HepG2 (cell line): ENCODE measurements around the gene AFDN. TPM values are rescaled to one million over a fixed set of nuclear protein-coding genes. Genes with fewer than 3 reads are reported as not detected.

Experiments
- ATAC-seq: fragments of 200-7000 bp; cut with Tn5 transposase; 3 replicates; pipeline ENCODE4 v1.9.1; 2020; ENCODE audit warnings: mild to moderate bottlenecking, moderate library complexity
- BruUV-seq: library from RNA; stranded (reverse); fragments of 400-500 nt; replicated peaks from 2 replicates; lab custom pipeline; 2021; lab: Mats Ljungman, UMichigan
- CTCF ChIA-PET: fragments of 300-600 bp; formaldehyde crosslinking; extraction: SDS; loops from one replicate; lab custom pipeline; 2021; ENCODE audit warnings: low total read pairs, inconsistent platforms, low intra/inter-chr PET ratio; lab: Yijun Ruan, JAX
- POLR2A ChIA-PET: fragments of 350-600 bp; sonication (Branson Sonifier 250); formaldehyde crosslinking; loops from one replicate; lab custom pipeline; 2020; ENCODE audit warnings: antibody characterized with exemption, inconsistent platforms; lab: Yijun Ruan, JAX
- DNase-seq: peaks from one replicate; pipeline ENCODE4 v3.0.0-alpha.2; 2015; ENCODE audit warnings: low spot score
- FAIRE-seq: peaks from 3 replicates; lab custom pipeline; 2011; peaks lifted over from hg19 to GRCh38; lab: Jason Lieb, UNC
- H2AFZ ChIP-seq: one replicate; pipeline ENCODE4 v1.6.1; 2011; ENCODE audit warnings: low read length, inconsistent platforms
- H3K27ac ChIP-seq: fragments of 300-600 bp; 3 replicates; pipeline ENCODE4 v1.8.0; 2011; ENCODE audit warnings: mixed run types, mild to moderate bottlenecking, mixed read lengths, low read length, inconsistent platforms; ENCODE audit not compliant: insufficient read depth; ENCODE audit errors: extremely low read length
- H3K27me3 ChIP-seq, 2 experiments: fragments of 200-600 bp in 1 of 2; 2 replicates in 1 of 2; 3 replicates in 1 of 2; pipeline versions ENCODE4 v1.6.0 to v1.8.0; 2011; ENCODE audit warnings: low read length in 2 of 2, mild to moderate bottlenecking in 2 of 2, moderate library complexity in 2 of 2, inconsistent platforms in 1 of 2; ENCODE audit not compliant: insufficient read depth in 2 of 2, control insufficient read depth in 1 of 2
- H3K36me3 ChIP-seq, 2 experiments: fragments of 200-600 bp in 1 of 2; replicated peaks in 1 of 2; 2 replicates in 1 of 2; 3 replicates in 1 of 2; pipeline versions ENCODE4 v1.5.1 to v1.8.0; 2011; ENCODE audit warnings: low read length in 2 of 2, inconsistent platforms in 1 of 2; ENCODE audit not compliant: insufficient read depth in 2 of 2, control insufficient read depth in 1 of 2
- H3K4me1 ChIP-seq: 2 replicates; pipeline ENCODE4 v1.5.1; 2012; ENCODE audit warnings: low read length, inconsistent platforms; ENCODE audit not compliant: insufficient read depth
- H3K4me2 ChIP-seq: 2 replicates; pipeline ENCODE4 v1.6.0; 2011; ENCODE audit warnings: low read depth, low read length, inconsistent platforms
- H3K4me3 ChIP-seq, 3 experiments: fragments of 200-600 bp in 1 of 3; sonication (generic), shearing (Covaris generic) in 1 of 3; replicated peaks in 1 of 3; 2 replicates each; pipeline ENCODE4 v1.5.1; 2011 to 2016; ENCODE audit warnings: low read length in 3 of 3, inconsistent platforms in 2 of 3, low read depth in 2 of 3, mild to moderate bottlenecking in 2 of 3, control low read depth in 1 of 3, mixed read lengths in 1 of 3; ENCODE audit not compliant: insufficient read depth in 1 of 3
- H3K79me2 ChIP-seq: one replicate; pipeline ENCODE4 v1.6.1; 2011; ENCODE audit warnings: low read length, inconsistent platforms; ENCODE audit not compliant: insufficient read depth
- H3K9ac ChIP-seq: 2 replicates; pipeline ENCODE4 v1.6.0; 2011; ENCODE audit warnings: mild to moderate bottlenecking, low read depth, low read length, inconsistent platforms; ENCODE audit not compliant: insufficient read depth
- H3K9me3 ChIP-seq: 2 replicates; pipeline ENCODE4 v1.5.1; 2012; ENCODE audit warnings: mild to moderate bottlenecking, low read length
- H4K20me1 ChIP-seq: 2 replicates; pipeline ENCODE4 v1.6.0; 2011; ENCODE audit warnings: inconsistent platforms, mild to moderate bottlenecking, low read length, moderate library complexity; ENCODE audit not compliant: insufficient read depth
- ARNT ChIP-seq: fragments of 450-650 bp; IDR thresholded peaks from 2 replicates; pipeline ENCODE4 v1.6.1; 2017
- BRCA1 ChIP-seq: sonication (generic); formaldehyde crosslinking; IDR thresholded peaks from 2 replicates; pipeline ENCODE4 v1.4.0; 2020; ENCODE audit warnings: missing genetic modification reagents
- CSRNP1 ChIP-seq: sonication (generic); formaldehyde crosslinking; IDR thresholded peaks from 2 replicates; pipeline ENCODE4 v1.8.1; 2023; ENCODE audit warnings: mild to moderate bottlenecking, missing genetic modification reagents
- HIC2 ChIP-seq: sonication (generic); formaldehyde crosslinking; IDR thresholded peaks from 2 replicates; pipeline ENCODE4 v1.9.0; 2022; ENCODE audit warnings: low read depth, missing genetic modification reagents
- NFYC ChIP-seq: IDR thresholded peaks from 2 replicates; pipeline ENCODE4 v1.6.1; 2016; ENCODE audit warnings: missing genetic modification reagents, missing compliant biosample characterization
- RARG ChIP-seq: sonication (generic); formaldehyde crosslinking; IDR thresholded peaks from 2 replicates; pipeline ENCODE4 v1.4.0; 2020; ENCODE audit warnings: low read depth, mild to moderate bottlenecking, missing genetic modification reagents
- SMYD3 ChIP-seq: sonication (generic); formaldehyde crosslinking; IDR thresholded peaks from 2 replicates; pipeline ENCODE4 v1.8.1; 2023; ENCODE audit warnings: mild to moderate bottlenecking, missing genetic modification reagents
- SRY ChIP-seq: sonication (generic); formaldehyde crosslinking; IDR thresholded peaks from 2 replicates; pipeline ENCODE4 v1.8.0; 2022; ENCODE audit warnings: mild to moderate bottlenecking, missing genetic modification reagents
- TIGD3 ChIP-seq: sonication (generic); formaldehyde crosslinking; IDR thresholded peaks from 2 replicates; pipeline ENCODE4 v1.5.1; 2020; ENCODE audit warnings: mild to moderate bottlenecking, missing genetic modification reagents, borderline replicate concordance
- ZBTB21 ChIP-seq: sonication (generic); formaldehyde crosslinking; IDR thresholded peaks from 2 replicates; pipeline ENCODE4 v1.4.0; 2020; ENCODE audit warnings: missing genetic modification reagents
- ZNF230 ChIP-seq: sonication (generic); formaldehyde crosslinking; IDR thresholded peaks from 2 replicates; pipeline ENCODE4 v1.4.0; 2020; ENCODE audit warnings: mild to moderate bottlenecking, missing genetic modification reagents
- ZNF543 ChIP-seq: sonication (generic); formaldehyde crosslinking; IDR thresholded peaks from 2 replicates; pipeline ENCODE4 v1.4.0; 2020; ENCODE audit warnings: mild to moderate bottlenecking, missing genetic modification reagents
- ZNF792 ChIP-seq: IDR thresholded peaks from 2 replicates; pipeline ENCODE4 v1.6.1; 2016
- ZSCAN31 ChIP-seq: sonication (generic); formaldehyde crosslinking; IDR thresholded peaks from 2 replicates; pipeline ENCODE4 v1.5.0; 2020; ENCODE audit warnings: low read depth, mild to moderate bottlenecking, missing genetic modification reagents
- WGBS: methylation state at CpG from one replicate; pipeline ENCODE4 v1.1.6; 2017; ENCODE audit warnings: low lambda C conversion rate; 5-methylcytosine and 5-hydroxymethylcytosine counted together
- in situ Hi-C: cut with HindIII; loops from 2 replicates; pipeline ENCODE4 v1.10.0; 2017; ENCODE audit warnings: low pct_unique_long_range_greater_than_20kb; ENCODE audit not compliant: extremely low pct_ligation_motif_present
- intact Hi-C: fragments of 100-400 bp; cut with micrococcal nuclease; formaldehyde crosslinking; loops from one replicate; pipeline ENCODE4 v1.10.0; 2022; ENCODE audit not compliant: unreplicated experiment
- polyA plus RNA-seq, 8 experiments: library from polyadenylated mRNA; depleted of rRNA in 3 of 8; stranded (reverse) in 7 of 8; unstranded in 1 of 8; fragments of >200 nt; fragmentation: Illumina TruSeq in 4 of 8; extraction: Trizol in 4 of 8; gene quantifications; 2 replicates each; pipeline versions ENCODE4 v1.2.1 to v1.2.3, GENCODE V29; 2011 to 2016; ENCODE audit warnings: low read depth in 4 of 8, missing spikeins in 1 of 8, mixed read lengths in 1 of 8; ENCODE audit not compliant: insufficient read depth in 1 of 8
- total RNA-seq, 5 experiments: library from RNA; depleted of rRNA; stranded (reverse); fragments of >200 nt; fragmentation: Illumina TruSeq; extraction: Trizol; gene quantifications; 2 replicates each; pipeline ENCODE4 v1.2.3, GENCODE V29; 2016; ENCODE audit warnings: low read depth in 1 of 5

Gene AFDN
- total and polyA plus RNA-seq, 2 of the 13 experiments (the other 11 are each of a cell fraction or from before 2014, with no cell fraction given) = 136 to 151 TPM

GRCh38 chr6:167793421-167793820 is 33.3 kb upstream of the AFDN start:
- Histone ChIP-seq H3K27me3 (peaks cover 0 to 2% of the 10 kb centered on the region in 2 experiments; a peak in 2 of 5 replicates), H3K4me2 (no peak overlapping the region), H3K79me2 (no peaks in the 10 kb centered on the region), H2AFZ (no peak overlapping the region), H3K36me3 (no peaks in the 10 kb centered on the region), H3K9me3 (no peaks in the 10 kb centered on the region), H4K20me1 (no peaks in the 10 kb centered on the region), H3K4me1 (peaks cover 33% of the 10 kb centered on the region), H3K27ac (no peak overlapping the region), H3K9ac (no peak overlapping the region), H3K4me3 (no peak overlapping the region)
- WGBS = 62% methylated on average over 9 of the region's 9 CpGs
- intact Hi-C loops (no loop called here), in situ Hi-C loops (no loop called here)
- FAIRE-seq (no peak), ATAC-seq (no peak), DNase-seq (no peak)
- BruUV-seq = no TSS peak
- ChIA-PET CTCF (no interaction called here), POLR2A (interaction anchor here (1.4 kb wide), 1 partner anchor 31 kb away, joined by 3 read pairs; no protein-coding TSS in a partner anchor)
- no peak for TF ChIP-seq RARG (CRISPR knock-in tag)
- TF ChIP-seq SRY (CRISPR knock-in tag) = no peak
- no peak for TF ChIP-seq NFYC (CRISPR knock-in tag)
- TF ChIP-seq ZNF792 (CRISPR knock-in tag) = no peak
- TF ChIP-seq ZSCAN31 (CRISPR knock-in tag) = no peak
- TF ChIP-seq TIGD3 (CRISPR knock-in tag) = no peak
- TF ChIP-seq CSRNP1 (CRISPR knock-in tag) = no peak
- TF ChIP-seq ZNF543 (CRISPR knock-in tag) = no peak
- TF ChIP-seq ZBTB21 (CRISPR knock-in tag) = no peak
- TF ChIP-seq BRCA1 (CRISPR knock-in tag) = no peak
- no peak for TF ChIP-seq SMYD3 (CRISPR knock-in tag)
- no peak for TF ChIP-seq ARNT
- TF ChIP-seq HIC2 (CRISPR knock-in tag) = no peak
- no peak for TF ChIP-seq ZNF230 (CRISPR knock-in tag)
